Astrocyte (in vitro differentiated cells and primary cell): ENCODE data around the gene ECI2. TPM values are rescaled to one million over a fixed set of nuclear protein-coding genes. Genes with fewer than 3 reads are reported as not detected.

Source experiments
- DNase-seq: peaks from one replicate; pipeline ENCODE4 v3.0.0-alpha.2; 2010; ENCODE audit warnings: low read depth
- FAIRE-seq: peaks from 2 replicates; lab custom pipeline; 2011; peaks lifted over from hg19 to GRCh38; lab: Jason Lieb, UNC
- H2AFZ ChIP-seq: 2 replicates; pipeline ENCODE4 v1.6.0; 2012; ENCODE audit warnings: low read depth, low read length, inconsistent platforms
- H3K27ac ChIP-seq: 2 replicates; pipeline ENCODE4 v1.5.1; 2011; ENCODE audit warnings: low read depth, low read length, inconsistent platforms
- H3K27me3 ChIP-seq: 2 replicates; pipeline ENCODE4 v1.6.0; 2011; ENCODE audit warnings: low read length, inconsistent platforms; ENCODE audit not compliant: insufficient read depth
- H3K36me3 ChIP-seq: 2 replicates; pipeline ENCODE4 v1.5.1; 2011; ENCODE audit warnings: low read length, inconsistent platforms; ENCODE audit not compliant: insufficient read depth
- H3K4me1 ChIP-seq: 2 replicates; pipeline ENCODE4 v1.5.1; 2011; ENCODE audit warnings: low read length, inconsistent platforms; ENCODE audit not compliant: insufficient read depth
- H3K4me2 ChIP-seq: 2 replicates; pipeline ENCODE4 v1.6.0; 2012; ENCODE audit warnings: low read length, inconsistent platforms
- H3K4me3 ChIP-seq: 2 replicates; pipeline ENCODE4 v1.5.1; 2011; ENCODE audit warnings: low read depth, mild to moderate bottlenecking, low read length, inconsistent platforms; ENCODE audit not compliant: insufficient read depth
- H3K79me2 ChIP-seq: 2 replicates; pipeline ENCODE4 v1.6.0; 2012; ENCODE audit warnings: mild to moderate bottlenecking, low read length, inconsistent platforms; ENCODE audit not compliant: insufficient read depth
- H3K9ac ChIP-seq: 2 replicates; pipeline ENCODE4 v1.6.0; 2012; ENCODE audit warnings: mild to moderate bottlenecking, low read length, inconsistent platforms
- H3K9me3 ChIP-seq: 2 replicates; pipeline ENCODE4 v1.5.1; 2012; ENCODE audit warnings: low read depth, mild to moderate bottlenecking, low read length, inconsistent platforms; ENCODE audit not compliant: insufficient read depth
- H4K20me1 ChIP-seq: 2 replicates; pipeline ENCODE4 v1.6.0; 2012; ENCODE audit warnings: low read length, inconsistent platforms; ENCODE audit not compliant: insufficient read depth
- H3K27ac Mint-ChIP-seq: one replicate; pipeline ENCODE4 v1.8.0; 2021; ENCODE audit warnings: mild to moderate bottlenecking, mixed read lengths; ENCODE audit not compliant: unreplicated experiment
- H3K27me3 Mint-ChIP-seq: one replicate; pipeline ENCODE4 v1.8.0; 2021; ENCODE audit warnings: low read depth, mixed read lengths; ENCODE audit not compliant: unreplicated experiment
- H3K36me3 Mint-ChIP-seq: one replicate; pipeline ENCODE4 v1.8.0; 2021; ENCODE audit warnings: low read depth, mixed read lengths; ENCODE audit not compliant: unreplicated experiment
- H3K4me1 Mint-ChIP-seq: one replicate; pipeline ENCODE4 v1.8.0; 2021; ENCODE audit warnings: low read depth, mixed read lengths; ENCODE audit not compliant: unreplicated experiment
- H3K4me3 Mint-ChIP-seq: one replicate; pipeline ENCODE4 v1.8.0; 2021; ENCODE audit warnings: mild to moderate bottlenecking, moderate library complexity, mixed read lengths; ENCODE audit not compliant: unreplicated experiment
- H3K9me3 Mint-ChIP-seq: one replicate; pipeline ENCODE4 v1.8.0; 2021; ENCODE audit warnings: mild to moderate bottlenecking, mixed read lengths; ENCODE audit not compliant: unreplicated experiment
- CTCF ChIP-seq: IDR thresholded peaks from 2 replicates; pipeline ENCODE4 v1.5.1; 2011; ENCODE audit warnings: low read depth, mild to moderate bottlenecking, inconsistent platforms, low read length, moderate library complexity; ENCODE audit not compliant: insufficient read depth
- EZH2 ChIP-seq: IDR thresholded peaks from 2 replicates; pipeline ENCODE4 v1.6.1; 2012; ENCODE audit warnings: mild to moderate bottlenecking, low read length, inconsistent platforms; ENCODE audit not compliant: insufficient read depth
- total RNA-seq: library from RNA; stranded (reverse); gene quantifications from 2 replicates; pipeline ENCODE4 v1.2.1, GENCODE V29; 2021

The ECI2 gene
- total RNA-seq, 1 donor from 2014 or later = 52.5 TPM

- Histone ChIP-seq H3K27ac (no peak overlapping the region), H3K9me3 (no peaks in the 10 kb centered on the region), H3K4me2 (no peak overlapping the region), H3K27me3 (no peaks in the 10 kb centered on the region), H3K4me3 (no peak overlapping the region), H2AFZ (no peak overlapping the region), H3K79me2 (no peaks in the 10 kb centered on the region), H3K9ac (no peak overlapping the region), H4K20me1 (no peaks in the 10 kb centered on the region), H3K36me3 (no peaks in the 10 kb centered on the region), H3K4me1 (no peaks in the 10 kb centered on the region)
- Mint-ChIP-seq H3K4me1 (peaks cover 4% of the 10 kb centered on the region), H3K36me3 (peaks cover 1% of the 10 kb centered on the region), H3K9me3 (peaks cover 5% of the 10 kb centered on the region), H3K27me3 (peaks cover 3% of the 10 kb centered on the region), H3K27ac (no peak overlapping the region), H3K4me3 (no peak overlapping the region)
- DNase-seq = no peak
- FAIRE-seq = no peak
- TF ChIP-seq CTCF (no peak), EZH2 (no peak)
Measured at GRCh38 chr6:4164456-4164855, 29.1 kb upstream of the ECI2 start.

- H3K4me2 ChIP-seq = no peak overlapping the region
- no peaks in the 10 kb centered on the region for H3K36me3 ChIP-seq
- no peak for DNase-seq
- peaks cover 3% of the 10 kb centered on the region for H3K27me3 Mint-ChIP-seq
- no peaks in the 10 kb centered on the region for H4K20me1 ChIP-seq
- no peaks in the 10 kb centered on the region for H3K4me1 ChIP-seq
- H3K27ac Mint-ChIP-seq = no peak overlapping the region
- no peaks in the 10 kb centered on the region for H3K79me2 ChIP-seq
- no peaks in the 10 kb centered on the region for H3K9me3 ChIP-seq
- no peak overlapping the region for H2AFZ ChIP-seq
- H3K4me3 Mint-ChIP-seq = no peak overlapping the region
- H3K9ac ChIP-seq = no peak overlapping the region
- no peak for FAIRE-seq
- H3K4me3 ChIP-seq = no peak overlapping the region
- H3K27me3 ChIP-seq = no peaks in the 10 kb centered on the region
- peaks cover 5% of the 10 kb centered on the region for H3K9me3 Mint-ChIP-seq
- no peak for TF ChIP-seq EZH2
- TF ChIP-seq CTCF = no peak
- peaks cover 1% of the 10 kb centered on the region for H3K4me1 Mint-ChIP-seq
- H3K27ac ChIP-seq = no peak overlapping the region
- H3K36me3 Mint-ChIP-seq = peaks cover 1% of the 10 kb centered on the region
Measured at GRCh38 chr6:4164117-4164442, 28.7 kb upstream of the ECI2 start.

- no peaks in the 10 kb centered on the region for H4K20me1 ChIP-seq
- no peak for DNase-seq
- Mint-ChIP-seq H3K27ac (no peak overlapping the region), H3K27me3 (peaks cover 3% of the 10 kb centered on the region), H3K4me1 (no peaks in the 10 kb centered on the region), H3K36me3 (peaks cover 1% of the 10 kb centered on the region), H3K4me3 (no peak overlapping the region), H3K9me3 (peaks cover 5% of the 10 kb centered on the region)
- no peaks in the 10 kb centered on the region for H3K27me3 ChIP-seq
- no peaks in the 10 kb centered on the region for H3K79me2 ChIP-seq
- H3K9me3 ChIP-seq = no peaks in the 10 kb centered on the region
- FAIRE-seq = no peak
- H3K4me1 ChIP-seq = no peaks in the 10 kb centered on the region
- no peak overlapping the region for H3K4me2 ChIP-seq
- H2AFZ ChIP-seq = no peak overlapping the region
- no peaks in the 10 kb centered on the region for H3K36me3 ChIP-seq
- no peak overlapping the region for H3K9ac ChIP-seq
- H3K27ac ChIP-seq = no peak overlapping the region
- no peak for TF ChIP-seq CTCF
- no peak for TF ChIP-seq EZH2
- H3K4me3 ChIP-seq = no peak overlapping the region
Measured at GRCh38 chr6:4163408-4164116, 28.2 kb upstream of the ECI2 start.
